Calu3 (cell line): ENCODE results near the gene CCDC175. TPM values are rescaled to one million over a fixed set of nuclear protein-coding genes. Genes with fewer than 3 reads are reported as not detected.

ENCODE experiments used
- BruUV-seq: library from RNA; stranded (reverse); fragments of 400-500 nt; replicated peaks from 2 replicates; lab custom pipeline; 2021; lab: Mats Ljungman, UMichigan
- CTCF ChIA-PET: fragments of 300-600 bp; sonication (Branson Sonifier 250); formaldehyde crosslinking; loops from one replicate; lab custom pipeline; 2022; ENCODE audit warnings: antibody characterized with exemption; lab: Charles Lee
- DNase-seq: peaks from one replicate; pipeline ENCODE4 v3.0.0; 2022
- H3K27ac Mint-ChIP-seq: one replicate; pipeline ENCODE4 v1.8.0; 2022; ENCODE audit warnings: mixed read lengths; ENCODE audit not compliant: unreplicated experiment
- H3K27me3 Mint-ChIP-seq: one replicate; pipeline ENCODE4 v1.8.0; 2022; ENCODE audit warnings: mixed read lengths; ENCODE audit not compliant: unreplicated experiment
- H3K36me3 Mint-ChIP-seq: one replicate; pipeline ENCODE4 v1.8.0; 2022; ENCODE audit warnings: mild to moderate bottlenecking, moderate library complexity, mixed read lengths; ENCODE audit not compliant: insufficient read depth, unreplicated experiment
- H3K4me1 Mint-ChIP-seq: one replicate; pipeline ENCODE4 v1.8.0; 2022; ENCODE audit warnings: mild to moderate bottlenecking, low read depth, mixed read lengths; ENCODE audit not compliant: unreplicated experiment
- H3K4me3 Mint-ChIP-seq: one replicate; pipeline ENCODE4 v1.8.0; 2022; ENCODE audit warnings: mild to moderate bottlenecking, low read depth, moderate library complexity, mixed read lengths; ENCODE audit not compliant: unreplicated experiment
- H3K9me3 Mint-ChIP-seq: one replicate; pipeline ENCODE4 v1.8.0; 2022; ENCODE audit warnings: low read depth, mixed read lengths; ENCODE audit not compliant: unreplicated experiment
- CTCF ChIP-seq: fragments of 200-600 bp; IDR thresholded peaks from one replicate; pipeline ENCODE4 v1.8.0; 2022; ENCODE audit warnings: antibody characterized with exemption; ENCODE audit not compliant: unreplicated experiment
- intact Hi-C: fragments of 100-400 bp; cut with micrococcal nuclease; formaldehyde crosslinking; loops from one replicate; pipeline ENCODE4 v1.10.0; 2022; ENCODE audit not compliant: unreplicated experiment
- total RNA-seq: library from RNA; stranded (reverse); gene quantifications from 2 replicates; pipeline ENCODE4 v1.2.3, GENCODE V29; 2022

The CCDC175 gene
- total RNA-seq, 1 experiment from 2014 or later = not detected

- Mint-ChIP-seq H3K36me3 (no peaks in the 10 kb centered on the region), H3K4me3 (no peak overlapping the region), H3K4me1 (no peaks in the 10 kb centered on the region), H3K27ac (no peak overlapping the region), H3K9me3 (no peaks in the 10 kb centered on the region), H3K27me3 (peaks cover 16% of the 10 kb centered on the region)
- no peak for TF ChIP-seq CTCF
- DNase-seq = no peak
- BruUV-seq = no TSS peak
- CTCF ChIA-PET = no interaction called here
- intact Hi-C loops = no loop called here
These were observed 56.4 kb downstream of the CCDC175 start for GRCh38 chr14:59520224-59520623.

DNA sequence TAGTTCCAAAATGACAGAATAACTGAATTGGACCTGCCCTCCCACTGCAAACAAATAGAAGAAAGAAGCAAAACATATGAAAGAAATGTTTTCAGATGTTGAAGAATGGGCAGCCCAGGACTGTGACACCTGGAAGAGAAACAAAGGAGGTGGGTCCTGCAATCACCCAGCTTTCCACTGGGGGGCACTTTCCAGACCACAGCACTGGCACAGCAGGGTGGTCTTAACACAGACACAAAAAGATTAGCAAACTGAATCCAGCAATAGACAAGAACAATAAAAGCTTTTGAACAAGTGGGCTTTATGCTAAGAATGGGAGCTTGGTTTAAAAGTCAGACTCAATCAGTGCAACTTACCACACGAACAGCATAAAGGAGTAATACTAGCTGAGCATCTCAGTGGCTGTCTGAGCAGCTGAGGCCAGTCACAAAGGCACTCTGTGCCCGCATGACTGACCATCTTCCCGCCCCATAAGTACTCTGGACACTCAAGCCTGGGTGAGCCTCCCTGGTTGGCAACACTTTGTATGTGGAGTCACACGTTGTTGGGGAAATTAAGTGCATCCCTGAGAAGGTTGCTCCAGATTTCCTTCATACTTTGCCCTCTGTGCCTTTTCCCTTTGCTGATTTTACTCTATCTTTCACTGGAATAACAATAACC, 64.6 kb downstream of the CCDC175 start:
- H3K4me3 Mint-ChIP-seq = no peak overlapping the region
- H3K4me1 Mint-ChIP-seq = no peaks in the 10 kb centered on the region
- CTCF ChIA-PET = interaction anchor here (0.6 to 1.3 kb wide), 6 partner anchors 28 to 1152 kb away, joined by 3 to 6 read pairs (median 4); partner anchors contain the start of genes CCDC175, JKAMP and L3HYPDH
- H3K27ac Mint-ChIP-seq = no peak overlapping the region
- peaks cover 32% of the 10 kb centered on the region for H3K27me3 Mint-ChIP-seq
- intact Hi-C loops = no loop called here
- H3K9me3 Mint-ChIP-seq = no peaks in the 10 kb centered on the region
- no peaks in the 10 kb centered on the region for H3K36me3 Mint-ChIP-seq
- TF ChIP-seq CTCF = no peak
- no TSS peak for BruUV-seq
- peak; percentile 24 for DNase-seq

DNA sequence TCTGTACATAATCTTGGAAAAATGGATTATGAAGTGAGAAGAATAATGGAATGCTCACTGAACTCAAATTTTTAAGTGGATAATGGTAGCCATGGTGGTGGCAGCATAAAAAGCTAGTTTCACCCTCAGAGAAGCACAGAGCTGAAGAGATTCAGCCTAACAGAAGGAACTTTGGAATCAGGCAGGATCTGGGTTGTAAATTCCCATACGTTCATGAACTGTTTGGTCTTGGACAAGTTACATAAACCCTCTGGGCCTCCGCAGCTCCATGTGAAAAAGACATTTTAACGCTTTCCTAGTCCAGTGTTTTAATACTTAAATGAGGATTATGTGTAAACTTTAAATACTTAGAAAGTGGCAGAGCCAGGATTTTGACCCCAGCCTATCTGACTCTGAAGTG, 65.6 kb downstream of the CCDC175 start:
- H3K27me3 Mint-ChIP-seq = peaks cover 23% of the 10 kb centered on the region
- CTCF ChIA-PET = interaction anchor here (1.3 kb wide), 1 partner anchor 66 kb away, joined by 4 read pairs; no protein-coding TSS in a partner anchor
- no peaks in the 10 kb centered on the region for H3K9me3 Mint-ChIP-seq
- intact Hi-C loops = no loop called here
- no peaks in the 10 kb centered on the region for H3K4me1 Mint-ChIP-seq
- no peak overlapping the region for H3K27ac Mint-ChIP-seq
- DNase-seq = no peak
- no peak overlapping the region for H3K4me3 Mint-ChIP-seq
- BruUV-seq = no TSS peak
- TF ChIP-seq CTCF = no peak
- no peaks in the 10 kb centered on the region for H3K36me3 Mint-ChIP-seq

DNA sequence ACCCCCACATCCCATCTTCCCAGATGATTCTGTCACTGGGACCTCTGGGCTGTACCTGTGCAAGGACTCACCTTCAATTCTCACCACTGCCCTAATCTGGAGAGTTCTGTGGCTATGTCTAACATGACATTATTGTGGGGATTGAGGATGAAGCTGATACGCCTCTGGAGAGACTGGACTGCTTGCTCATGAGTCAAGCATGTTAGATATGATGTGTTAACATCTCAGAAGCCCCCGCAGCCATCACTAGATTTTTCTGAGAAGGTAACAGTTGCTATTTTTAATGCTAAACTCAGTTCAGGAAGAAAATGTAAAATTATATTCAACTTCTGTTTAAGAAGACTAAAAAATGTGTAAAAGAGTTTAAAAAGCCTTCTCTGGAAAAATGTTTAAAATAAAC, 66.6 kb downstream of the CCDC175 start:
- no peaks in the 10 kb centered on the region for H3K9me3 Mint-ChIP-seq
- H3K27me3 Mint-ChIP-seq = peaks cover 13% of the 10 kb centered on the region
- no peak for TF ChIP-seq CTCF
- CTCF ChIA-PET = interaction anchor here (1.3 kb wide), 1 partner anchor 67 kb away, joined by 4 read pairs; no protein-coding TSS in a partner anchor
- H3K36me3 Mint-ChIP-seq = no peaks in the 10 kb centered on the region
- H3K27ac Mint-ChIP-seq = no peak overlapping the region
- H3K4me1 Mint-ChIP-seq = no peaks in the 10 kb centered on the region
- no peak for DNase-seq
- intact Hi-C loops = no loop called here
- H3K4me3 Mint-ChIP-seq = no peak overlapping the region
- BruUV-seq = no TSS peak
